Muscle layer of colon (tissue), 2 donors: ENCODE data around the gene RNF26.
"Not testable (repeated sequence)": the region's sequence is repeated elsewhere in the genome, so short reads cannot be mapped to it uniquely, and the experiment has no call there.

Source experiments
- H3K27ac ChIP-seq: one replicate; pipeline ENCODE4 v1.7.0; 2013; ENCODE audit warnings: low read depth, mild to moderate bottlenecking, low read length, moderate library complexity
- H3K27me3 ChIP-seq, 2 donors: one replicate each; pipeline ENCODE4 v1.7.0; 2013; ENCODE audit warnings: low read length in 2 of 2, mild to moderate bottlenecking in 2 of 2; ENCODE audit not compliant: insufficient read depth in 2 of 2, control insufficient read depth in 1 of 2
- H3K36me3 ChIP-seq: one replicate; pipeline ENCODE4 v1.7.0; 2013; ENCODE audit warnings: mild to moderate bottlenecking, low read length; ENCODE audit not compliant: insufficient read depth
- H3K4me1 ChIP-seq: one replicate; pipeline ENCODE4 v1.7.0; 2013; ENCODE audit warnings: mild to moderate bottlenecking, low read length; ENCODE audit not compliant: insufficient read depth
- H3K4me3 ChIP-seq, 2 donors: one replicate each; pipeline ENCODE4 v1.7.0; 2013; ENCODE audit warnings: low read length in 2 of 2, low read depth in 1 of 2, mild to moderate bottlenecking in 1 of 2, moderate library complexity in 1 of 2
- H3K9ac ChIP-seq: one replicate; pipeline ENCODE4 v1.7.0; 2013; ENCODE audit warnings: low read length
- H3K9me3 ChIP-seq: one replicate; pipeline ENCODE4 v1.7.0; 2013; ENCODE audit warnings: mild to moderate bottlenecking, low read length
- donor health status: abdominal sarcoma.
- donor health status: Adenocarcinoma of cecum.

The RNF26 gene

GRCh38 chr11:119377112-119377901 is 43.0 kb downstream of the RNF26 start:
- no peak overlapping the region for H3K9ac ChIP-seq
- H3K4me1 ChIP-seq = peaks cover 44% of the 10 kb centered on the region
- no peak overlapping the region for H3K4me3 ChIP-seq
- H3K27ac ChIP-seq = peak overlapping the region; percentile 44
- no peaks in the 10 kb centered on the region for H3K27me3 ChIP-seq
- H3K36me3 ChIP-seq = no peaks in the 10 kb centered on the region
- no peaks in the 10 kb centered on the region for H3K9me3 ChIP-seq

GRCh38 chr11:119377961-119378667 is 43.8 kb downstream of the RNF26 start:
- H3K36me3 ChIP-seq = no peaks in the 10 kb centered on the region
- no peak overlapping the region for H3K9ac ChIP-seq
- no peaks in the 10 kb centered on the region for H3K9me3 ChIP-seq
- H3K4me3 ChIP-seq = no peak overlapping the region
- peaks cover 45% of the 10 kb centered on the region for H3K4me1 ChIP-seq
- H3K27ac ChIP-seq = no peak overlapping the region
- no peaks in the 10 kb centered on the region for H3K27me3 ChIP-seq

- no peak overlapping the region for H3K9ac ChIP-seq
- no peak overlapping the region for H3K27ac ChIP-seq
- H3K4me1 ChIP-seq = peaks cover 41% of the 10 kb centered on the region
- H3K36me3 ChIP-seq = no peaks in the 10 kb centered on the region
- H3K4me3 ChIP-seq = no peak overlapping the region
- no peaks in the 10 kb centered on the region for H3K9me3 ChIP-seq
- no peaks in the 10 kb centered on the region for H3K27me3 ChIP-seq
These were observed 44.6 kb downstream of the RNF26 start for GRCh38 chr11:119378851-119379465.

DNA sequence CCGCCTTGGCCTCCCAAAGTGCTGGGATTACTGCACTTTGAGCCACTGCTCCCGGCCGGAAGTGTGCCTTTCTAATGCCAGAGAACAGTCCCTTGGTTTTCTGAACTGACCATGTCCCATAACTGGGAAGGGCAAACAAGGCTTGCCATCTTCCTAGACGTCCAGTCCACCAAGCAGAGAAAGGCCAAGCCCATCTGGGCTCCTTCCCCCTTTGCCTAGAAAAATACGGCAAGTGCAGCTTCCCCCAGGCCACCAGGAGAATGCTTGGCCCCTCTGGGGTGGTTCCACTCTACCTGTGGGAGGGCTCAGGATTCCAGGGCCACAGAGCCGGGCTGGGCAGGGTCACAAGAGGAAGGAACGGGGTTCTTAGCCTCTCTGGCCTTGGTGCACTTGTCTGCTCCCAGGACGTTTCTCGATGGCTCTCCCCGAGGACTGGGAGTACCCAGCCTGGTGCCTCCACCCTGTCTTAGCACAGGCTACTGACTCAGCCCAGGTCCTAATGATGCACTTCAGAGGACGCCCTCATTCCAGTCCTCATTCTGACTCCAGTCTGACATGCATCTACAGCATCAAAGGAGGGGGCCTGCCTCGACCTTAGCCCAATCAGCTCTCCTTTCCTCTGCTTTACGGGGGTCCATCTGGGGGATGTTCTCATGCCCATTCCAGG is 46.0 kb downstream of the RNF26 start:
- H3K4me3 ChIP-seq = peak overlapping the region; percentile 34 to 76
- H3K9ac ChIP-seq = no peak overlapping the region
- H3K27ac ChIP-seq = no peak overlapping the region

DNA sequence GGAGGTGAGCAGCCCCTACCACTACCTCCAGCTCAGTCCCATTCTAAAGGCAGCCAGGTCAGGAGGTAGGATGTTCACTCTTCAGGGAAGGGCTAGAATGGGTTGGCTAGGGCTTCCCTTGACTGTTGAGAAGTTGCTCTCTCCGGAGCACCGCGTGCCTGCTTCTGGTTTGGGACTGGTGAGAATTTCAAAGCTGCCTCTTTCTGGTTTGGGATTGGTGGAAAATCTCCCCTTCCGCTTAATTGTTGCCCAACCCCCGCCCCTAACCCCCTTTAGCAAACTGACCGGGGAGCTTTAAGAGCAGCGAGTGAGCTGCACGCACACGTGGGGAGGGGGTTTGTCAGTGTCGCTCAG is 46.5 kb downstream of the RNF26 start:
- peak overlapping the region; percentile 9 for H3K27ac ChIP-seq
- peak overlapping the region; percentile 69 for H3K9ac ChIP-seq
- no peaks in the 10 kb centered on the region for H3K27me3 ChIP-seq
- H3K4me3 ChIP-seq = peak overlapping the region; percentile 34 to 76
- peaks cover 26% of the 10 kb centered on the region for H3K4me1 ChIP-seq
- no peaks in the 10 kb centered on the region for H3K9me3 ChIP-seq
- H3K36me3 ChIP-seq = no peaks in the 10 kb centered on the region

More for the DNA sequence above, 46.0 kb downstream of the RNF26 start:
- no peaks in the 10 kb centered on the region for H3K27me3 ChIP-seq
- peaks cover 30% of the 10 kb centered on the region for H3K4me1 ChIP-seq
- H3K9me3 ChIP-seq = no peaks in the 10 kb centered on the region
- H3K36me3 ChIP-seq = no peaks in the 10 kb centered on the region

DNA sequence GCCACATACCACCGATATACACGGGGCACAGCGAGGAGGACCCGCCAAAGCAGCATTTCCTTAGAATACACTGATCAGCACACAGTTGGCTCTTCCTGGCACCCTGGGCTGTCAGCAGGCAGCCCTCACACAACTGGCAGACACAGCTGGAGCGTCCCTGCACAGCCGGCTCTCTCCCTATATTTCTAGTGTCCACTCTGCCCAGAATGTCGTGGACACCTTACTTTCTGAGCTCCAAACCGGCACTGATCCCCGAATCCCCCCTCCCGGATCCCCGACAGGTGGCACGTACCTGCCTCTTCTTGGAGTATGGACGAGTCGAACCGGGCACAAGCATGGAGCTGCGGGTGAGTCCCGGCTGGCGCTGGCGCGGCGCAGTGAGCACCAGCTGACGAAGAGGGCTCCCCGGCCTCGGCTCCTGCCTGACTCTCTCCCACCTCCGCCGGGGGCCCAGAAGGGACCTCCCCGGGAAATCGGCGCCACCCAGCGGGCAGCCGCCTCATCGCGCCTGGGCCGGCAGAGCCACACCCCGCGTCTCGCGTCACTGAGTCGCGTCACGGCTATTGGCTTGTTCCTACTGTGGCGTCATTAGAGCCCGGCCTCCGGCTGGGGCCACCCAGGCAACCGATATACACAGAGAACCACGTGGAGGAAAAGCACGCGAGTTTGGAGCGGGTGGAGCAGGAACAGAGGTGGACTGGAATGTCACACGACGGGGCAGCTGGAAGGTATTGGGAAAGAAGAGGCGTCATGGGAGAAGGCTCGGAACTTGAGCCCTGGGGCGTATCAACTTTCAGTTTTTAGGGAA is 47.1 kb downstream of the RNF26 start, which contains the start of gene USP2:
Gene USP2, minus strand, starts transcription at position 510 of the 808 bp plus-strand sequence. CDS start 8,210 bp downstream, outside the sequence.
- Histone ChIP-seq H3K27me3 (no peaks in the 10 kb centered on the region), H3K9me3 (no peaks in the 10 kb centered on the region), H3K36me3 (no peaks in the 10 kb centered on the region), H3K27ac (peak within 1 kb of the TSS; percentile 9), H3K9ac (peak within 1 kb of the TSS; percentile 69), H3K4me3 (peak within 1 kb of the TSS; percentile 34 to 76), H3K4me1 (peaks cover 20% of the 10 kb centered on the region)

GRCh38 chr11:119382101-119382500 is 47.8 kb downstream of the RNF26 start:
- peaks cover 17% of the 10 kb centered on the region for H3K4me1 ChIP-seq
- no peaks in the 10 kb centered on the region for H3K27me3 ChIP-seq
- no peak overlapping the region for H3K27ac ChIP-seq
- H3K4me3 ChIP-seq = peak overlapping the region; percentile 21 to 76
- peak overlapping the region; percentile 40 for H3K9ac ChIP-seq
- no peaks in the 10 kb centered on the region for H3K9me3 ChIP-seq
- H3K36me3 ChIP-seq = no peaks in the 10 kb centered on the region

GRCh38 chr11:119382513-119382912 is 48.2 kb downstream of the RNF26 start:
- H3K27me3 ChIP-seq, H3K9me3 ChIP-seq, H3K27ac ChIP-seq, H3K36me3 ChIP-seq, H3K9ac ChIP-seq: not testable (repeated sequence)
- peak overlapping the region in 1 of 2 donors; percentile 76 for H3K4me3 ChIP-seq
- H3K4me1 ChIP-seq = peaks cover 17% of the 10 kb centered on the region

DNA sequence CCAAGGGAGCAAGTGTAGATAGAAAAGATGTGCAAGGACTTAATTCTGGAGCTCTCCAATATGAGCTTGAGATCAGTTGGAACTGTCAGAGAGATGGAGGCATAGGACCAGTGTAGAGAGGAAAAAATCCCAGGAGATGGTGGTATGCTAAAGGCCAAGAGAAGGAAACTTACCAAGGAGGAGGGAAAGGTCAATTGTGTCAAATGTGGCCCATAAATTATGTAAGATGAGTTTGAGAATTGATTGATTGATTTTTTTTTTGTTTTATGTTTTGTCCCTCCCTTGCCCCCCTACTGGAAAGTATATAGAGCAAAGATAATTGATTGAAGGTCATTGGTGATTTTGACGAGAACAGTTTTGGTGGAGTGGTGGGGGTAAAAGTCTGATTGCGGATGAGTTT is 50.0 kb downstream of the RNF26 start:
- Histone ChIP-seq H3K9ac (no peak overlapping the region), H3K4me1 (peaks cover 17% of the 10 kb centered on the region), H3K27ac (no peak overlapping the region), H3K27me3 (no peaks in the 10 kb centered on the region), H3K36me3 (no peaks in the 10 kb centered on the region), H3K4me3 (no peak overlapping the region), H3K9me3 (no peaks in the 10 kb centered on the region)
